GM12864 (cell line): ENCODE measurements around the gene GPT2.

Experiments used
- DNase-seq: peaks from one replicate; pipeline ENCODE4 v3.0.0-alpha.2; 2011; ENCODE audit warnings: low read depth
- H3K4me3 ChIP-seq: 2 replicates; pipeline ENCODE4 v1.5.1; 2011; ENCODE audit warnings: mild to moderate bottlenecking, low read depth, low read length, control low read depth
- CTCF ChIP-seq: IDR thresholded peaks from 2 replicates; pipeline ENCODE4 v1.5.1; 2011; ENCODE audit warnings: low read depth, mild to moderate bottlenecking, moderate library complexity, low read length, control low read depth, inconsistent platforms; ENCODE audit errors: missing control alignments

Gene GPT2

GRCh38 chr16:46854846-46855245 lies 29.3 kb upstream of the GPT2 start:
- TF ChIP-seq CTCF = no peak
- H3K4me3 ChIP-seq = no peak overlapping the region
- no peak for DNase-seq

- no peak for TF ChIP-seq CTCF
- H3K4me3 ChIP-seq = no peak overlapping the region
- DNase-seq = no peak
These were observed 28.8 kb upstream of the GPT2 start for GRCh38 chr16:46855389-46855788.

GRCh38 chr16:46857368-46857945 lies 26.7 kb upstream of the GPT2 start:
- H3K4me3 ChIP-seq = no peak overlapping the region
- no peak for DNase-seq
- TF ChIP-seq CTCF = peak; percentile 64

- DNase-seq = no peak
- TF ChIP-seq CTCF = no peak
- no peak overlapping the region for H3K4me3 ChIP-seq
These were observed 26.0 kb upstream of the GPT2 start for GRCh38 chr16:46858151-46858550.

- no peak for DNase-seq
- no peak for TF ChIP-seq CTCF
- no peak overlapping the region for H3K4me3 ChIP-seq
These were observed 24.4 kb upstream of the GPT2 start for GRCh38 chr16:46859719-46860152.

- no peak for TF ChIP-seq CTCF
- DNase-seq = no peak
- H3K4me3 ChIP-seq = no peak overlapping the region
These were observed 21.4 kb upstream of the GPT2 start for GRCh38 chr16:46862555-46863447.
